NK-92 treated with Interleukin-12 subunit alpha and Interleukin-12 subunit beta, amount 100 ng/mL, for 24 hours (cell line): ENCODE data around the gene PRKCE.
"Not testable (repeated sequence)": the region's sequence is repeated elsewhere in the genome, so short reads cannot be mapped to it uniquely, and the experiment has no call there.

ENCODE experiments used
- DNase-seq: peaks from one replicate; lab custom pipeline; 2025; lab: John Stamatoyannopoulos, UW

PRKCE gene

GRCh38 chr2:45669032-45669486 is 17.6 kb downstream of the PRKCE start:
- DNase-seq: no peak

DNA sequence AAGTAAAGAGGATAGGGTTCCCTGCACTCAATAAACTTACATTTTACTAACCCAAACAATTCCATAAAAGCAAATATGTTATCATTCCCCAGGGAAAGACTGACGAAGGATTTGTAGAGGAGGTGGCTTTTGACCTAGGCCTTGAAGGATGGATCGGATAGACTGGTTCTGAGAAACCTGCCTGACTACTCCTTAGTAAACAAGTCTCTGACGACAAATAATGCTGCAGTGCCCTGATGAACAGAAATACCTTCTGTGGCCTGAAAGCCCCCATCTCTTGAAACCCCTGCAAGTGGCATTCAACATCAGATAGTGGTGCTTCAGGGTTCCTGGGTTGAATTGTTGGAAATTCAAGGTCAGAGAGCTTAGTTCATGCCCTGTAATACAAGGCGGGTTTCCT is 19.2 kb downstream of the PRKCE start:
- no peak for DNase-seq

GRCh38 chr2:45672138-45672537 is 20.7 kb downstream of the PRKCE start:
- no peak for DNase-seq

- DNase-seq: no peak
These were observed 22.8 kb downstream of the PRKCE start for GRCh38 chr2:45674035-45674816.

DNA sequence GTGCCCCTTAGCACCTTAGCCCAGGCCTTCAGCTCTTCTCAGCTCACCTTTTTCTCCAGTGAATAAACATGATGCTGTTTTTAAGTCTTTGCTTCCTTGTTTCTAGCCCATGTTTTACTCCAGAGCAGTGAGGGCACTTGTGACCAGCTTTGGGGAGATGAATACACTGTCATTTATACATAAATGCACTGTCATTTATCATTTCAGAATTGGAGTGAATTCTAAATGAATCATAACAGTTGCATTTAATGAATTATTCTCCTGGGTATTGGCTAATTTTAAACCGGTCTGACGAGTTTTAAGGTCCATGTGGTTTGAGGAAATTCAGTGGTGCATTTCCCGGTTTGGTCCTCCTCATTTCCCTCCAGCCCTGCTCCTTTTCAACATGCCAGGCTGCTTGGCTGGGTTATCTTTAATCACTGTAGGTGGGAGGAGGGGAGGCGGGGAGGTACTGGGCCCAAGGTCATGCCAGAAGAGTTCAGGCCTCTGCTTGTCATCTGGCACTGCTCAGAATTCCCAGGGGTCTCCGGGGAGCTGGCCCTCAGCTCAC is 23.9 kb downstream of the PRKCE start:
- no peak for DNase-seq

DNA sequence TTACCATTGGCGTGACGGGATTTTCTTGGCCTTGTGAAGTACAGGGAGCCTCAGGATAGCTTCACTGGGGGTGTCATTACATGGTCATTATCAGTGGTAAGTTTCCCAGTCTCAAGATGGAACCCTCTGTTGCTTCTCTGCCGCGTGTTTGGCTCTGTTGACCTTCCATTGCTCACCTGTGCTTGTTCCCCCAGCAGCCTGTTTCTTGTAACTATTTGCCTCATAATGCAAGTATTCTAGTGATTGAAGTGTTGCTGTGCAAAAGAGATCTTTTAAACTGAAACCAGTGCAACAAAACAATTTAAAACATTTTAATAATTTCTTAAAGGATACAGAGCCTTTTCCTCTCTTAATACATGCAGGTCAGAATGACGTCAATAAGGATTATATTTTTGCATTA is 24.6 kb downstream of the PRKCE start:
- no peak for DNase-seq

DNA sequence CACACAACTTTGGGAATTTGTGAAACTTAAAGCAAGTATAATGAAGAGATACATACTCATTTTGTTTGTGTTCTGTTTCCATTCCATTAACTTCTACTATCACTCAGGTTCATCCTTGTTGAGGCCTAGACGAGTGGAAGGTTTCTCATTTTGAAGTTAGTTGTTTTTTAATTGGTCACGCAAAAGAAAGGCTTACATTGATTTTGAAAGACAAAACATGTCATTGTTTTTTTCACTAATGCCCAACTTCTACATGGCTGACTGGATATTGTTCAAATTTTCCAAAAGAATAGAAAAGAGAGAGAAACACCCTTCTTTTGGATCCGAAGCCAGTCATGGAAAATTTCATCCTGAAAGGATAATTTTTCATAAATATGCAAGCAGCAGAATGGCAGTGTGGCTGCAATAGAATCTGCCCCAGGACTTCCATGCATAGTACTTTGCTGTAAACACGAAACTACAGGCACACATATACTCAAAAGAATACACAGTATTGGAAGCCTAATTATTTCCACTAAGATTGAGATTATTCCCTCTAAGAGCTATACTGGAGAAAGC is 27.4 kb downstream of the PRKCE start:
- no peak for DNase-seq

GRCh38 chr2:45680351-45680967 is 29.0 kb downstream of the PRKCE start:
- DNase-seq: no peak

DNA sequence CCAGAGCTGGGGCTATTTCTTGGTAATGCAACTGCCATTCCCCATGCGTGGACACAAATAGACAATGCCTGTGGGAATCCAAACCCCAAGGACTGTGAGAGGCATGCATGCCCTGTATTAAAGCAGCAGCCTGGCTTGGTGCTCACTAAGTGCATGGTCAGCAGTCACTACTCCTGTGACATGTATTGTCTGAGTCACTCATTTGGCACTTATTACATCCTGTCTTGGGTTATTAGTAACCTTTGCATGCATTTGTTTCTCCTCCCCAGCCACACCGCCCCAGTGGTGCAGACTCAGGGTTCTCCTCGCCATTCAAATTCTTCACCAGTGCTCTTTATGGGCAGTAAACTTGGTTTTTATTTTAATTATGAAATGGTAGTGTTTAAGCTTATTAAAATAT is 30.2 kb downstream of the PRKCE start:
- DNase-seq: peak; percentile 21

- no peak for DNase-seq
These were observed 31.8 kb downstream of the PRKCE start for GRCh38 chr2:45683292-45683691.

DNA sequence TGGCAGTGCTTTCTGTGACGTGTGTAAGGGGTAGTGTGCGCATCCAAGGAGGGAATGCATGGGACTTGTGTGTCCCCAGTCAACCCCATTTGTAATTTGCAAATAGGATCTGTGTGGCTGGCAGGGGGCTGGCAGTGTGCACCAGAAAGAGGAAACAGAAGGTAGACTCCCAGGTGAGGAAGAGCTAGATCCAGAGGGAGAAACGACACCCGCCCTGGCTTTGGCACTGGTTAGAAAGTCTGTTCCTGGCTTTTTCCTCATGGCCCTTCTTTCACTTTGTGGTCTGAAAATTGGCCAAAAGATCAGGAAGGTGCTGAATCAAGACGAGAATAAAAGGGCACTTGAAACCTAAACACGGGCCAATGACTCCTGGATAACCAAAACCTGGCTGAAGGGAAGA is 33.3 kb downstream of the PRKCE start:
- no peak for DNase-seq

DNA sequence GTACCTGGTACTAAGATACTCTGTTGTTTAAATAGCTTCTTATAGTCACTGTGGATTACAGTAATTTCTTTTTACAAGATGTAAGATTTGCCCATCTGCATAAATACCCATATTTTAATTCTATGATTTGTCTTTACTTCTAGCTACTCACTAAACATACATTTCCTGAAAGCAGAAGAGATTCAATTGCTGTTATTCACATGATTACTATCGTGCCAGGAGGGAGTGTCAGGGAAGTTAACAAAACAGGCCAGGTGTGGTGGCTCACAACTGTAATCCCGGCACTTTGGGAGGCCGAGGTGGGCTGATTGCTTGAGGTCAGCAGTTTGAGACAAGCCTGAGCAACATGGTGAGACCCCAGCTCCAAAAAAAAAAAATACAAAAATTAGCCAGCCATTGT is 33.8 kb downstream of the PRKCE start:
- no peak for DNase-seq

- no peak for DNase-seq
These were observed 36.5 kb downstream of the PRKCE start for GRCh38 chr2:45687964-45688363.

GRCh38 chr2:45688479-45689298 is 37.2 kb downstream of the PRKCE start:
- DNase-seq: no peak

GRCh38 chr2:45690231-45690630 is 38.8 kb downstream of the PRKCE start:
- no peak for DNase-seq

DNA sequence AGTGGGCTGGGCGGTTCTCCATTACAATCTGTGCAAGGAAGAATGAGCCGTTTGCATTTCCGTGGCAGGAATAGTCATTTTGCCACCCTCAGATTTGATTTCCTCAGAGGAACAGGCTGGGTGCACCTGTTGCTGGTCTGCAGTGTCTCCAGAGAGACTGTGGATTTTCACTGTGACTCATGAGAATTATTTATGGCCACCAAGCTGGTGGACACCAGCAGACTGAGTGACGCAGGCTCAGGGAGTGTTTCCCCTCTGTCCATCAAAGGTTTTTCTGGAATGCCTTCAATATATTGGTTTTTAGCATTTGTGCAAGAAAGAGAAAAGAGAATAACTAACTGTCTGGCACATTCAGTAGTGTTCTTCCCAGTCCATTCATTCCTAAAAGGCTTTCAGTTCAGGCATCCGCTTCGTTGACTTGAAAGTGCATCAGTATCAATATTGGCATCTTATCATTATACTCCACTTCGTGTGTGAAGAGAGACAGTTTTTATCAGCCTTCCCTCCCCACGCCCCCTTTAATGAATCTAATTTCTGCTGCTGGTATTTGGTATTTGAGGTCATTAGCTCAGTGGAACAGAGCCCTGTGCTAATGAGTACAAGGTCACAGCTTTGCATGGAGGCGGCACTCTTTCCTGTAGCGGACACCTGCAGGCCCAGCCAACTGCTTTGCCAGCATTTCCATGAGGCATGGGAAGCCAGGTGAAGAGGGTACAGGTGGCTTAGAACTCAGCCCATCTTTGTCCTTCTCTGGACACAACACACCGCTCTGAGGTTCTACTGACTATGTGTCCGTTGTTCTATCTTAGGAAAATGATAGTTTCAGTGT is 39.9 kb downstream of the PRKCE start:
- DNase-seq: no peak

- DNase-seq: no peak
These were observed 41.1 kb downstream of the PRKCE start for GRCh38 chr2:45692566-45692965.

- not testable (repeated sequence) for DNase-seq
These were observed 44.1 kb downstream of the PRKCE start for GRCh38 chr2:45695480-45696007.

GRCh38 chr2:45696708-45697107 is 45.2 kb downstream of the PRKCE start:
- no peak for DNase-seq

- no peak for DNase-seq
These were observed 45.7 kb downstream of the PRKCE start for GRCh38 chr2:45697190-45697589.

DNA sequence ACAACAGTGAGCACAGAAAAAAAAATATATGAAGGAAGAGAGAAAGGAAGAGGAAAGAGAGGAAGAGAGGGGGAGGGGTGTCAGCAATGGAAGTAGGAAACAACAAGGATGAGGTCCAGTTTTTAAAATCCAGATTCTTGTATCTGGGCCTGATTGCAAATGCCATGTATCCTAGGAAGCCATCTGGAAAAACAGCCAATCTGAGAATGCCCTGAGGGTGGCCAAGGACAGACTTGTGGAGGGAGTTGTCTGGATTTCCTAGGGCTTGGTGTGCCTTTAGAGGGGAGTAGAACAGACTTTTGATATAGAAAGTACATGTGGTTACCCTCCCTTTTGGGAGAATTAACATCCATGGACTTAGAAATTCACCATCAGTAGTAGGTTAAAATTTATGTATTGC is 47.1 kb downstream of the PRKCE start:
- no peak for DNase-seq
